Activated naive CD4-positive, alpha-beta T cell treated with anti-CD3 and anti-CD28 coated beads, Interleukin-2, amount 50 U/mL, for 16 hours (primary cell): ENCODE data around the gene BRMS1L.
A peak's percentile ranks its signal among the peaks of the same experiment; 100 is the strongest.

Source experiments
- DNase-seq: peaks from one replicate; pipeline ENCODE4 v3.0.0-alpha.2; 2020

The BRMS1L gene

GRCh38 chr14:35875296-35875695, 49.2 kb downstream of the BRMS1L start:
- DNase-seq, result no peak

- no peak for DNase-seq
These were observed 51.1 kb downstream of the BRMS1L start for GRCh38 chr14:35877276-35877675.

- DNase-seq, result no peak
These were observed 52.4 kb downstream of the BRMS1L start for GRCh38 chr14:35878272-35879150.

DNA sequence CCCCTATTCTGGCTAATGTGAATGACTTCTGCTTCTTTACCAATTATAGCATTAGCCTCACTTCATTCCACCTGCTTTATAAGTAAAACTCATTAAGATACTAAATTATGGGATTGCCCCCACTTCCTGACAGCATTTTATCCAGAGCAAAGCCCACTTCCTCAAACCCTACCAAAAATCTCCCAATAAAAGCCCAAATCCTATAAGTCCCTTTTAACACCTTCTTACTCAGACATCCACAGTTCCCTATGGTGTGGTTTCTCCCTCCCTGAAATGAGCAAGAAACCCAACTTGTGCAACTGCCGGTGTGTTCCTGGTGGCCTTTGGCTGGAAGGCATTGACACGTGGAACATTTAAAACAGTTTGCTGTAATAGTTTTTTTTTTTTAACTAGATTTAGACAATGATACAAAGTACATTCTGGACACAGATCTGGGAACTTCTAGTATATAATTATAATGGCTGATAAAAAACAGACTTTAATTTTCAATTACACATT, 53.1 kb downstream of the BRMS1L start:
- DNase-seq, result no peak

DNA sequence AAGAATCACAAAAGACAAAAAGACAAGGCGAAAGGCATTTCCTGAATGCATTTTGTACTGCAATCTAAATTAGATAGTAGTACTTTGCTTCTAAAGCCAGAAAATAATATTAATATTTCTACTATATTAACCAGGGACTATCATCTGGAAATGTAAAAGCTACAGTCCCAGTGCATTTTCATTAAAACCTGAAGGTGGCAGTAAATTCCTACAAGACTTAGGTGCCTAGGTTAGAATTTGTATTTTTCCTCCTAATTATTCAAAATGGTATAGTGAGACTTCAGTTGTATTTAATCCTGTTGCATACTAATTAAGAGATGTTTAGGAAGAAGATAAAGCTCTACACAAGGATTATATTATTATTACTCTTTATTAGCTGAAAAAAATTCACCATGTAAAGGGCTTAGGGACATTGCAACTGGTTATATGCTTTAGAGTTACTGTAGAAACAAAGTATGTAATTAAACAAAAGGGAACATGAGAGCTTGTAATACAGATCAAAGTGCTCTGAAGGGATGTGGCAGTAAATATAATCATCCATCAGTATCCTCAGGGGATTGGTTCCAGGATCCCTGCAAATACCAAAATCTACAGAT, 53.6 kb downstream of the BRMS1L start:
- DNase-seq, result no peak

DNA sequence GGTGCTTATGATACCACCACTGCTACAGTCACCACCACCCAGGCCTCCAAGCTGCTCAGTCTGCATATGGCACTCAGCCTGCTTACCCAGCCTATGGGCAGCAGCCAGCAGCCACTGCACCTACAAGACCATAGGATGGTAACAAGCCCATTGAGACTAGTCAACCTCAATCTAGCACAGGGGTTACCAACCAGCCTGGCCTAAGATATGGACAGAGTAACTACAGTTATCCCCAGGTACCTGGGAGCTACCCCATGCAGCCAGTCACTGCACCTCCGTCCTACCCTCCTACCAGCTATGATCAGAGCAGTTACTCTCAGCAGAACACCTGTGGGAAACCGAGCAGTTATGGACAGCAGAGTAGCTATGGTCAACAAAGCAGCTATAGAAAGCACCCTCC, 55.1 kb downstream of the BRMS1L start:
- no peak for DNase-seq

GRCh38 chr14:35883677-35884293, 57.6 kb downstream of the BRMS1L start:
- peak; percentile 28 for DNase-seq

GRCh38 chr14:35890308-35890707, 64.2 kb downstream of the BRMS1L start:
- no peak for DNase-seq

GRCh38 chr14:35895256-35895655, 69.1 kb downstream of the BRMS1L start:
- DNase-seq, result no peak

DNA sequence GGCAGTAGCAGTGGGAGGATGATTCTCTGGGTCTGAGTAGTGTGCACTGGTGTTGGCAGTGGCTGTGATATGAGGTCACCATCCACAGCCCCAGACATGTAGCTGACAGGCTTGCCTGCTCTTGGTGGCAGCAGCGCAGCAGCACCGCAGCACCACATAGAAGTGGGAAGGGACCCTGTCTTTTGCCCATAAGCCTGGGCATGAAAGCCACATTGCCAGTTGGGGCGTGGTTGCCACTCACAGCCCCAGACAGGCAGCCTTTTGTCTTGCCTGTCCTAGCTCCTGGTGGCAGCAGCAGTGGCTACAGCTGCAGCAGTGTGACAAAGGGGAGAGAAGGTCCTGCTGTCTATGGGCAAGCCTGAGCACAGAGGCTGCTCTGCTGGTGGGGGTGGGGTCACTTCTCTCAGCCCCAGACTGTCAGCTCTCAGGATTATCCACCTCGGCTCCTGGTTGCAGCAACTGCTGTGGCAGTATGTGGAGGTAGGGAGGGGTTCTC, 71.5 kb downstream of the BRMS1L start:
- DNase-seq, result no peak

DNA sequence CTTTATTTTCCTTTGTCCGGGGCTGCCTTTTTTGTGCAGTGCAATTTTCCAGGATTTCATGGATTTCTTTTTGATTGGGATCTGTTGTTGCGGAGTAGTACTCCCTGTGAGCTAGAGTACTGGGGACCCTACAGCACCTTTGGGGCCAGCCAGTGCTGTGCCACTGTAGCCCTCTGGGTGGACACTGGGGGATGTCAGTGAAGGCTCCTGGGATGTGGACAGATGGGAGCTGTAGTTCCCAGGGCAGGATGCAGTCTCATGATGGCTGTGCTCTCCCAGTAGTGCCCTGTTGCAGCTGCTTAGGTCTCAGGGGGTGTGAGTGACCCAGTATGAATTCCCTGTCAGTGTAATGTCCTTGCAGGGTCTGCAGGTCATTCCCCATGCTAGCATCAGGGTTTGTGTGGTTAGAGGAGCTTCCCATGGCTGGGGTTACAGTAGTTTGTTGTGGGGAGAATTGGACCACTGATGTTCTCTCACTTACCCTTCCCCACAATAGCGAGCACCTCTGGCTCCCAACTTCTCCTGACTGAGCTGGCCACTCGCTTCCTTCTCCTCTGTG, 72.2 kb downstream of the BRMS1L start:
- DNase-seq, result no peak

GRCh38 chr14:35900741-35901140, 74.6 kb downstream of the BRMS1L start:
- no peak for DNase-seq

- no peak for DNase-seq
These were observed 83.5 kb downstream of the BRMS1L start for GRCh38 chr14:35909665-35910064.

- DNase-seq, result no peak
These were observed 84.1 kb downstream of the BRMS1L start for GRCh38 chr14:35910191-35910590.

DNA sequence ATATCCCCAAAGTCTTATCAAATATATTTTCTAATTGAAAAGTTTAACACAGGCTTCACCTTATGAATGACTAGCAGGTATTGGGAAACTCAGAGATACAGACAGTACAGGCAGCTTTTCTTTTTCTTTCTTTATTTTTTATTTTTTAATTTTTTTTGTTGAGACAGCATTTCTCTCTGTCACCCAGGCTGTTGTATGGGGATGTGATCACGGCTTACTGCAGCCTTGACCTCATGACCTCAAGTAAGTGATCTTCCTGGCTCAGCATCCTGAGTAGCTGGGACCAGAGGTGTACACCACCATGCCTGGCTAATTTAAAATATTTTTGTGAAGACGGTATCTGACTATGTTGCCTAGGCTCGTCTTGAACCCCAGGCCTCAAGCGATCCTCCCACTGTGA, 85.0 kb downstream of the BRMS1L start:
- DNase-seq, result no peak

DNA sequence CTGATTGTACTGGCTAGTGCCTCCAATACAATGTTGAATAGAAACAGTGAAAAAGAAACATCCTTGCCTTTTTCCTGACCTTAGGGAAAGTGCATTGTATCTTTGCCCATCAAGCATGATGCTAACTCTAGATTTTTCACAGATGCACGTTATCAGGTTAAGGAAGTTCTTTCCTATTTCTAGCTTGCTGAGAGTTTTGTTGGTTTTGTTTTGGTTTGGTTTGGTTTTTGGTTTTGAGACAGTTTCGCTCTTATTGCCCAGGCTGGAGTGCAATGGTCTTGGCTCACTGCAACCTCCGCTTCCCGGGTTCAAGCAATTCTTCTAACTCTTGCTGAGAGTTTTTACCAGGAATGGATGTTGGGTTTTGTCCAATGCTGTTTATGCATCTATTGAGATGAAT, 89.0 kb downstream of the BRMS1L start:
- DNase-seq, result no peak

GRCh38 chr14:35915775-35916174, 89.6 kb downstream of the BRMS1L start:
- no peak for DNase-seq
